ENCODE results near the gene LMO1.

DNA sequence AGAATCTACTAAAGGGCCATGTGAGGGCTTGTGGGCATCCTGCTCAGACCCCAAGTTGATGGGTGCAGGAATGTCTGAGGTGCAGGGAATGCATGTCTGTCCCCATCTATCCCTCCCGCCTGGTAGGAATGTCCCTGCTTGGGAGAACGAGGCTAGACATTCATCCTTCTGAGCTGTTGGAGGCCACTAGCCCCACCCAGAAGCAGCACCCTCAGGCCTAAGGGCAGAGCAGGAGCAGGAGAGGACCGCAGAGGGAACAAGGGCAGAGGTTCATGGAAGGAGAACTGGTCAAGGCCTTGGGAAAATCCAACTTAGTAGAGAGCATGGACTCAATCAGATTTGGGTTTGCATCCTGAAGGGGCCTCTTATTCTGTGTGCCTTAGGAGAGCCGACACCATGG, 22.1 kb upstream of the LMO1 start:
- TF ChIP-seq, protein P1, sequence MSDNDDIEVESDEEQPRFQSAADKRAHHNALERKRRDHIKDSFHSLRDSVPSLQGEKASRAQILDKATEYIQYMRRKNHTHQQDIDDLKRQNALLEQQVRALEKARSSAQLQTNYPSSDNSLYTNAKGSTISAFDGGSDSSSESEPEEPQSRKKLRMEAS (IDR thresholded peaks at IDR 0.05): no peak
- TF ChIP-seq JUN (IDR thresholded peaks at IDR 0.05; ENCODE audit: low read depth, low read length) (no peak), ZNF274 (IDR thresholded peaks at IDR 0.05; ENCODE audit: borderline replicate concordance, extremely low read depth, low read length) (no peak), CHD1 (IDR thresholded peaks at IDR 0.05; ENCODE audit: low read depth, low read length) (no peak), POLR2AphosphoS5 (IDR thresholded peaks at IDR 0.05; ENCODE audit: low read depth, low read length) (no peak), SIN3A (conservative IDR thresholded peaks at IDR 0.05 in 1 of 2, IDR thresholded peaks at IDR 0.05 in 1 of 2; ENCODE audit: low read depth in 1 of 2, low read length in 2 of 2) (no peak), EZH2 (IDR thresholded peaks at IDR 0.05; ENCODE audit: low read depth, low read length, severe bottlenecking) (no peak), POLR2A (IDR thresholded peaks at IDR 0.05; ENCODE audit: control extremely low read depth in 1 of 2, low read depth in 2 of 2, low read length in 2 of 2) (no peak), SP1 (IDR thresholded peaks at IDR 0.05; ENCODE audit: low read depth, low read length) (no peak), TAF7 (optimal IDR thresholded peaks at IDR 0.05; ENCODE audit: borderline replicate concordance, low read depth, low read length) (no peak), EP300 (IDR thresholded peaks at IDR 0.05; ENCODE audit: borderline replicate concordance in 1 of 2, low read depth in 2 of 2, low read length in 2 of 2) (no peak)
- TF ChIP-seq, protein P2, sequence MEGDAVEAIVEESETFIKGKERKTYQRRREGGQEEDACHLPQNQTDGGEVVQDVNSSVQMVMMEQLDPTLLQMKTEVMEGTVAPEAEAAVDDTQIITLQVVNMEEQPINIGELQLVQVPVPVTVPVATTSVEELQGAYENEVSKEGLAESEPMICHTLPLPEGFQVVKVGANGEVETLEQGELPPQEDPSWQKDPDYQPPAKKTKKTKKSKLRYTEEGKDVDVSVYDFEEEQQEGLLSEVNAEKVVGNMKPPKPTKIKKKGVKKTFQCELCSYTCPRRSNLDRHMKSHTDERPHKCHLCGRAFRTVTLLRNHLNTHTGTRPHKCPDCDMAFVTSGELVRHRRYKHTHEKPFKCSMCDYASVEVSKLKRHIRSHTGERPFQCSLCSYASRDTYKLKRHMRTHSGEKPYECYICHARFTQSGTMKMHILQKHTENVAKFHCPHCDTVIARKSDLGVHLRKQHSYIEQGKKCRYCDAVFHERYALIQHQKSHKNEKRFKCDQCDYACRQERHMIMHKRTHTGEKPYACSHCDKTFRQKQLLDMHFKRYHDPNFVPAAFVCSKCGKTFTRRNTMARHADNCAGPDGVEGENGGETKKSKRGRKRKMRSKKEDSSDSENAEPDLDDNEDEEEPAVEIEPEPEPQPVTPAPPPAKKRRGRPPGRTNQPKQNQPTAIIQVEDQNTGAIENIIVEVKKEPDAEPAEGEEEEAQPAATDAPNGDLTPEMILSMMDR (IDR thresholded peaks at IDR 0.05; ENCODE audit: control extremely low read depth in 1 of 3, insufficient read depth in 1 of 3, low read depth in 1 of 3, low read length in 3 of 3): no peak
- TF ChIP-seq, protein P3, sequence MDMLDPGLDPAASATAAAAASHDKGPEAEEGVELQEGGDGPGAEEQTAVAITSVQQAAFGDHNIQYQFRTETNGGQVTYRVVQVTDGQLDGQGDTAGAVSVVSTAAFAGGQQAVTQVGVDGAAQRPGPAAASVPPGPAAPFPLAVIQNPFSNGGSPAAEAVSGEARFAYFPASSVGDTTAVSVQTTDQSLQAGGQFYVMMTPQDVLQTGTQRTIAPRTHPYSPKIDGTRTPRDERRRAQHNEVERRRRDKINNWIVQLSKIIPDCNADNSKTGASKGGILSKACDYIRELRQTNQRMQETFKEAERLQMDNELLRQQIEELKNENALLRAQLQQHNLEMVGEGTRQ (IDR thresholded peaks at IDR 0.05; ENCODE audit: low read length): no peak
